Esophagus (tissue), 2 donors: ENCODE results near the gene CCAR1. TPM values are rescaled to one million over a fixed set of nuclear protein-coding genes. Genes with fewer than 3 reads are reported as not detected.
"Not testable (repeated sequence)": the region's sequence is repeated elsewhere in the genome, so short reads cannot be mapped to it uniquely, and the experiment has no call there.

ENCODE experiments used
- H3K27ac ChIP-seq, 2 donors: one replicate each; pipeline ENCODE4 v1.5.1; 2013; ENCODE audit warnings: low read depth in 2 of 2, mild to moderate bottlenecking in 2 of 2, inconsistent platforms in 1 of 2, low read length in 1 of 2, moderate library complexity in 1 of 2
- H3K27me3 ChIP-seq, 2 donors: one replicate each; pipeline ENCODE4 v1.6.1; 2013; ENCODE audit warnings: low read length in 2 of 2, control low read depth in 1 of 2, mild to moderate bottlenecking in 1 of 2; ENCODE audit not compliant: insufficient read depth in 2 of 2, control insufficient read depth in 1 of 2
- H3K36me3 ChIP-seq, 2 donors: one replicate each; pipeline ENCODE4 v1.6.1; 2013; ENCODE audit warnings: low read length in 1 of 2; ENCODE audit not compliant: control insufficient read depth in 2 of 2, insufficient read depth in 2 of 2
- H3K4me1 ChIP-seq, 2 donors: one replicate each; pipeline ENCODE4 v1.6.1; 2013; ENCODE audit warnings: low read length in 1 of 2; ENCODE audit not compliant: control insufficient read depth in 2 of 2, insufficient read depth in 2 of 2
- H3K4me3 ChIP-seq, 2 donors: one replicate each; pipeline ENCODE4 v1.5.1; 2013; ENCODE audit warnings: low read length in 2 of 2, mild to moderate bottlenecking in 2 of 2, low read depth in 1 of 2, moderate library complexity in 1 of 2
- H3K9me3 ChIP-seq, 2 donors: one replicate each; pipeline ENCODE4 v1.6.1; 2013; ENCODE audit warnings: mild to moderate bottlenecking in 2 of 2, low read depth in 1 of 2, low read length in 1 of 2, moderate library complexity in 1 of 2; ENCODE audit not compliant: control insufficient read depth in 2 of 2, insufficient read depth in 1 of 2
- whole genome bisulfite sequencing, 2 donors: extraction: QIAGEN DNeasy Blood & Tissue Kit; methylation state at CpG; one replicate each; pipeline ENCODE4 v1.1.7; 2013; 5-methylcytosine and 5-hydroxymethylcytosine counted together
- polyA plus RNA-seq, 2 donors: library from polyadenylated mRNA; stranded (reverse); fragments of 200-250 nt; gene quantifications; one replicate each; pipeline ENCODE4 v1.2.3, GENCODE V29; 2013
- donor health status: healthy with polysubstance abuse.
- donor health status: Bipolar disorder and iron deficiency.

The CCAR1 gene
- polyA plus RNA-seq, 2 donors, result 24.3 to 55.7 TPM

DNA sequence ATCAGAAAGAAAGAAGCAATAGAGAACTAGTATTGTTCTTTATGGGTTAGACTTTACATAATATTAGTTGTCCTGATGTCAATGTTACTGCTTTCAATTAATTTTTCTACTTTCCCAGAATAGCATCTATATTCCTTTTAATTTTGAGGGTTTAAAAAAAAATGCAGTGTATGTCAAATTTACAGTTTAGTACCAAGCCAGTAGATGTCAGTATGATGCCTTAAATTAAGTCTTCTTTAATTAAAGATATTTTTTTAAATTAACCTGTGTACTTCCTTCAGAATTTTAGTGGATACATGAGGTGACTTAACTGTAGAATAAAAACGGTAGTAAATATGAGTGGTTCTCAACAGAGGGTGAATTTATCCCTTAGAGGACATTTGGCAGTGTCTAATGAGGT is 71.1 kb downstream of the CCAR1 start:
- 59 to 60% methylated on average over 1 of the region's 1 CpG for WGBS, 2 donors
- no peak overlapping the region for H3K4me3 ChIP-seq

GRCh38 chr10:68795886-68796532 is 75.0 kb downstream of the CCAR1 start:
- 91 to 92% methylated on average over 4 of the region's 4 CpGs for WGBS, 2 donors

More for the DNA sequence above, 71.1 kb downstream of the CCAR1 start:
- peaks cover 3 to 6% of the 10 kb centered on the region in 2 donors for H3K36me3 ChIP-seq
- no peak overlapping the region for H3K27ac ChIP-seq
- peaks cover 0 to 3% of the 10 kb centered on the region in 2 donors for H3K4me1 ChIP-seq
- no peaks in the 10 kb centered on the region for H3K9me3 ChIP-seq
- H3K27me3 ChIP-seq, result no peaks in the 10 kb centered on the region

GRCh38 chr10:68796605-68797004 is 75.6 kb downstream of the CCAR1 start:
- Histone ChIP-seq H3K4me1 (peaks cover 0 to 3% of the 10 kb centered on the region in 2 donors), H3K36me3 (peaks cover 0 to 3% of the 10 kb centered on the region in 2 donors)
- WGBS, 2 donors, result 54 to 75% methylated on average over 3 of the region's 3 CpGs

More at GRCh38 chr10:68795886-68796532, 75.0 kb downstream of the CCAR1 start:
- no peaks in the 10 kb centered on the region for H3K27me3 ChIP-seq
- H3K36me3 ChIP-seq, result peaks cover 0 to 3% of the 10 kb centered on the region in 2 donors
- no peaks in the 10 kb centered on the region for H3K9me3 ChIP-seq
- peaks cover 0 to 3% of the 10 kb centered on the region in 2 donors for H3K4me1 ChIP-seq
- no peak overlapping the region for H3K4me3 ChIP-seq
- no peak overlapping the region for H3K27ac ChIP-seq

GRCh38 chr10:68800211-68800610 is 79.2 kb downstream of the CCAR1 start:
- Histone ChIP-seq H3K27me3 (no peaks in the 10 kb centered on the region), H3K27ac (no peak overlapping the region), H3K36me3 (peaks cover 0 to 2% of the 10 kb centered on the region in 2 donors), H3K4me1 (peaks cover 0 to 3% of the 10 kb centered on the region in 2 donors), H3K9me3 (no peaks in the 10 kb centered on the region), H3K4me3 (no peak overlapping the region)
- WGBS, 2 donors, result 45 to 59% methylated on average over 2 of the region's 2 CpGs

More at GRCh38 chr10:68796605-68797004, 75.6 kb downstream of the CCAR1 start:
- no peaks in the 10 kb centered on the region for H3K27me3 ChIP-seq
- H3K27ac ChIP-seq, result no peak overlapping the region
- no peaks in the 10 kb centered on the region for H3K9me3 ChIP-seq
- no peak overlapping the region for H3K4me3 ChIP-seq

GRCh38 chr10:68804692-68805091 is 83.7 kb downstream of the CCAR1 start:
- Histone ChIP-seq H3K36me3 (no peaks in the 10 kb centered on the region), H3K4me1 (no peaks in the 10 kb centered on the region), H3K9me3 (no peaks in the 10 kb centered on the region), H3K27me3 (no peaks in the 10 kb centered on the region), H3K27ac (no peak overlapping the region), H3K4me3 (no peak overlapping the region)
- 92 to 93% methylated on average over 1 of the region's 1 CpG for WGBS, 2 donors

DNA sequence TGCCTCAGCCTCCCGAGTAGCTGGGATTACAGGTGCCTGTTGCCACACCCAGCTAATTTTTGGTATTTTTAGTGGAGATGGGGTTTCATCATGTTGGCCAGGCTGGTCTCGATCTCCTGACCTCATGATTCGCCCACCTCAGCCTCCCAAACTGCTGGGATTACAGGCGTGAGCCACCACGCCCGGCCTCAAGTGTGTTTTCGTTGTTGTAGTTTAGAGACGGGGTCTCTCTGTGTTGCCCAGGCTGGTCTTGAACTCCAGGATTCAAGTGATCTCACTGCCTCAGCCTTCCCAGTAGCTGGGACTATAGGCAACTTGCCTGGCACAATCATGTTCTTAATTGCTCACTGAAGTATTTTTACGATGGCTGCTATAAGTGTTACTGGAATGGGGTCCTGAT is 89.8 kb downstream of the CCAR1 start:
- H3K4me1 ChIP-seq, H3K9me3 ChIP-seq, H3K36me3 ChIP-seq, H3K4me3 ChIP-seq, H3K27me3 ChIP-seq, H3K27ac ChIP-seq: not testable (repeated sequence)
- 93% methylated on average over 9 of the region's 9 CpGs for WGBS, 2 donors

- Histone ChIP-seq H3K4me1 (no peaks in the 10 kb centered on the region), H3K27ac (no peak overlapping the region), H3K36me3 (no peaks in the 10 kb centered on the region), H3K4me3 (no peak overlapping the region), H3K9me3 (no peaks in the 10 kb centered on the region), H3K27me3 (no peaks in the 10 kb centered on the region)
- 80 to 88% methylated on average over 7 of the region's 7 CpGs for WGBS, 2 donors
These were observed 90.4 kb downstream of the CCAR1 start for GRCh38 chr10:68811314-68812009.

DNA sequence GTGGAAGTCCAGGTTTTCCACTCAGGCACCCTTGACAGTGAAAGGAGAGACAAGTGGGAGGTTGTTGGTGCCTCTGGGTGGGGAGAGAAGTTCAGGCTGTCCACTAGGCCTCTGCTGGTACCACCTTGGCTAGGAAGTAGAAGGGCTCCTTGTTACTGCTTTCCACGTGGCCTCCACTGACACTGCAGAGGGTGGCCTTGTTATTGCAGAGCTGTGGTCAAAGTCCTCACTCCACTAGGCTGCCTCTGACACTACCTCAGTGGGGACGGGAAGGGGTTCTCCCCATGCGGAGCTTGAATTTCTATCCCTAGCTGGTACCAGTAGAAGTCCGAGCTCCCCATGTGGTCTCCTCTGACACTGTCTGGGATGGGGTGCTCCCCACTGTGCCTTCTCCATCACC is 91.4 kb downstream of the CCAR1 start:
- Histone ChIP-seq H3K4me1 (no peaks in the 10 kb centered on the region), H3K9me3 (no peaks in the 10 kb centered on the region), H3K27me3 (no peaks in the 10 kb centered on the region), H3K4me3 (no peak overlapping the region), H3K36me3 (no peaks in the 10 kb centered on the region), H3K27ac (no peak overlapping the region)
- WGBS, 2 donors, result 79 to 94% methylated on average over 4 of the region's 4 CpGs

GRCh38 chr10:68813559-68813958 is 92.5 kb downstream of the CCAR1 start:
- no peaks in the 10 kb centered on the region for H3K4me1 ChIP-seq
- no peak overlapping the region for H3K4me3 ChIP-seq
- H3K36me3 ChIP-seq, result no peaks in the 10 kb centered on the region
- H3K9me3 ChIP-seq, result no peaks in the 10 kb centered on the region
- H3K27ac ChIP-seq, result no peak overlapping the region
- H3K27me3 ChIP-seq, result no peaks in the 10 kb centered on the region
